T47D (cell line): ENCODE measurements around the gene EHMT2.
A peak's percentile ranks its signal among the peaks of the same experiment; 100 is the strongest.

Source experiments
- DNase-seq, 2 experiments: peaks; one replicate each; pipeline versions ENCODE4 v3.0.0 to v3.0.0-alpha.2; 2011 to 2012; ENCODE audit warnings: low read depth in 1 of 2, low spot score in 1 of 2
- JUND ChIP-seq: IDR thresholded peaks from 2 replicates; pipeline ENCODE4 v1.6.1; 2012; ENCODE audit warnings: low read depth
- in situ Hi-C: cut with HindIII; loops from 2 replicates; pipeline ENCODE4 v1.10.0; 2016; ENCODE audit warnings: low sequenced_read_pairs, low pct_unique_long_range_greater_than_20kb

EHMT2 gene

DNA sequence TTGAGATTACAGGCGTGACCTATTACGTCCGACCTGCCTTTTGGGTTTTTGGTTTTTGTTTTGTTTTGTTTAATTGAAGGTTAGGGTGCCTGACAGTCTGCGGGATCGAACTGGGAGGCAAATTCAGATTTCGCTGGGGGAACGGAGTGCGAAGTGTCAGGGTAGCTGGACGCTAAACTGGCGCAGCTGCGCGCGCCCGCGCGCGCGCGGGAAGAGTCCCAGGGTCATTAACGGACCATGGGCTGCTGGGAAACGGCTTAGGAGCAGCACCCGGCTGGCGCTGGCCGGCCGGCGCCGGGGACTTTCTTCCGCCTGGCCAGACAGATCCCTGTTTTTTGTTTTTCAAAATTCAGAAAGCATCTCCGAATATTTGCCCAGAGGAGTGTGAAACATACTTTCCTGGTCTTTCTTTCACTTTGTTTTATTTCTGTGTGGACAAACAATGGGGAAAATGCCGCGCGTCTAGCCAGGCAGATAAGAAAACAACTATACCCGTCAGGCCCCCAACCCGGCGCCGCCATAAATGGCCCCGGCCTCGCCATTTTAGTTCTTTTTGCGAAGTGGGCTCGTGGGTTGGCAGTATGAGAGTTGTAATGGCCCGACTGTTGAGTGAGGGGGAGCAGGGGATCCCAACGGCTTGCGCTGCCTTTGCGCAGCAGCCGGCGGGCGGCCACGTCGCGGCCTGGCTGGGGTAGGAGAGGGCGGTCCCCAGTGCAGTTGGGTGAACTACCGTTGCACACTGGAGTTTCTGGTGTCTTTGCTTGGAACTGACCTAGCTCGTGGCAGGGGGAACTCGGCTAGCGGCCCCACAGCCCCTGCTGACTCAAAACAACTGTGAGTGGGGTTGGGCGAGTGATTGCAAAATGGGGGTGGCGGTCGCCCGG lies 62.9 kb downstream of the EHMT2 start:
- DNase-seq: peak; percentile 83 to 95
- in situ Hi-C loops: no loop called here

DNA sequence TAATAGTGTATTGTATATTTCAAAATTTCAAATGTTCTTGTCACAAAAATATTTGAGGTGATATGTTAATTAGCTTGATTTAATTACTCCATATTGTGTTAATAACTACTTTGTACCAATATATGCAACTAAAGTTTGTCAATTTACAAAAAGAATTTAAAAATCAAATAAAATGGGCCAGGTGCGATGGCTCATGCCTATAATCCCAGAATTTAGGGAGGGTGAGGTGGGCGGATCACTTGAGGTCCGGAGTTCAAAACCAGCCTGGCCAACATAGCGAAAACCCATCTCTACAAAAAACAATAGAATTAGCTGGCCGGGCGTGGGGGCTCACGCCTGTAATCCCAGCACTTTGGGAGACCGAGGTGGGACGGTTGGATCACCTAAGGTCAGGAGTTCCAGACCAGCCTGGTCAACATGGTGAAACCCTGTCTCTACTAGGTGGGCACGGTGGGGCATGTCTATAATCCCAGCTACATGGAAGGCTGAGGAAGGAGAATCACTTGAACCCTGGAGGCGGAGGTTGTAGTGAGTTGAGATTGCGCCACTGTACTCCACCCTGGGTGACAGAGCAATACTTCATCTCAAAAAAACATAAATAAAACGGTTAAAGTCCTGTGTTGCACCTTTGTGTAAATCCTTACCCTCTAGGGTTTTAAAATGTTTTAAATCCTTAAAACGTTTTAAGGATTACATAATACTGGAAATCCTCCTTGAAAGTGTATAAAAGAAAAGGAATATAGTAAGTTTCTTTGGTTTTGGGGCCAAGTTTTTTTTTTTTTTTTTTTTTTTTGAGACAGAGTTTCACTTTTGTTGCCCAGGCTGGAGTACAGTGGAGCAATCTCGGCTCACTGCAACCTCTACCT lies 65.9 kb downstream of the EHMT2 start:
- TF ChIP-seq JUND: no peak
- no peak for DNase-seq
- in situ Hi-C loops: no loop called here

More for the DNA sequence above, 62.9 kb downstream of the EHMT2 start:
- no peak for TF ChIP-seq JUND

DNA sequence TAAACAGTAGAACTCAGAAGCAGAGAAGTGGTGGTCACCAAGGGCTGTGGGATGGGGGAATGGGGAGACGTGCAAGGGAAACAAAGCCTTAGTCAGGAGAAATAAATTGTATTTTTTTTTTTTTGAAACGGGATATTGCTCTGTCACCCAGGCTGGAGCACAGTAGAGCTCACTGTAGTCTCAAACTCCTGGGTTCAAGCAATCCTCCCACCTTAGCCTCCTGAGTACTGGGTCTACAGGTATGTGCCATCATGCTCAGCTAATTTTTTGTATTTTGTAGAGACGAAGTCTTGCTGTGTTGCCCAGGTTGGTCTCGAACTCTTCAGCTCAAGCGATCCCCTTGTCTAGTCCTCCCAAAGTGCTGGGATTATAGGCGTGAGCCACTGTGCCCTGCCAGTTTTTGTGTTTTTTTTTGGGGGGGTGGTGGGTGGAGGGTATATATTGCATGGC lies 66.6 kb downstream of the EHMT2 start:
- in situ Hi-C loops: no loop called here
- TF ChIP-seq JUND: no peak
- DNase-seq: no peak
